ENCODE measurements around the gene C1QTNF12. TPM values are rescaled to one million over a fixed set of nuclear protein-coding genes. Genes with fewer than 3 reads are reported as not detected.

C1QTNF12 gene
- total and polyA plus RNA-seq, 2 of the 8 experiments (the other 6 are each of a cell fraction or from before 2014, with no cell fraction given): 2.1 to 3.7 TPM

DNA sequence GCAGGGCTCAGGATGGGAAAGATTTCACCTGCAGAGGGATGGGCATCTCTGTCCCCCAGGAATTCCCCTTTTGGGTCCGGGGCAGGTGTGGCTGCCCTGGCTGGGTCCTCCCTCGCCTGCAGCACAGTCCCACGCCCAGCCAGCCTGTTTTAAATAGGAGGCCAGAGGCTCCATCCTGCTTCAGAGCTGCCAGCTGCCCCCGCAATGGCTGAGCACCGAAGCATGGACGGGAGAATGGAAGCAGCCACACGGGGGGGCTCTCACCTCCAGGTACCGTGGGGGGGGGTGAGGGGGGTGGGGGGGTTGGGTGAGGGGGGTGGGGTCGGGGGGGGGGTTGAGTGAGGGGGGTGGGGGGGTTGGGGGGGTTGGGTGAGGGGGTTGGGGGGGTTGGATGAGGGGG lies 37.3 kb upstream of the C1QTNF12 start:
- Histone ChIP-seq H3K79me1 (ENCODE audit: low read depth, low read length) (no peaks in the 10 kb centered on the region), H4K91ac (replicated peaks; ENCODE audit: insufficient read length, low read length) (no peak overlapping the region), H2BK15ac (ENCODE audit: low read length) (no peak overlapping the region), H3K56ac (replicated peaks; ENCODE audit: insufficient read length, low read depth, low read length) (no peak overlapping the region), H3K36me3 (ENCODE audit: control insufficient read depth in 2 of 4, insufficient read depth in 4 of 4, low read length in 3 of 4) (no peaks in the 10 kb centered on the region), H2AK5ac (ENCODE audit: low read depth, low read length) (no peak overlapping the region), H3K18ac (ENCODE audit: extremely low read depth, low read length) (no peak overlapping the region), H3K27ac (ENCODE audit: low read depth, low read length) (no peak overlapping the region), H3K27me3 (replicated peaks in 1 of 4; ENCODE audit: control insufficient read depth in 3 of 4, extremely low read depth in 1 of 4, insufficient read depth in 3 of 4, low read length in 3 of 4) (no peaks in the 10 kb centered on the region), H3K4me1 (replicated peaks in 1 of 4; ENCODE audit: control insufficient read depth in 3 of 4, insufficient read depth in 4 of 4, low read length in 3 of 4) (peaks cover 0 to 2% (median under 1%) of the 10 kb centered on the region in 4 experiments; a peak in 1 of 7 replicates), H3K23me2 (ENCODE audit: low read depth, low read length) (no peaks in the 10 kb centered on the region), H2BK20ac (ENCODE audit: low read length) (no peak overlapping the region), H4K5ac (ENCODE audit: insufficient read length, low read depth, low read length) (no peak overlapping the region), H2BK5ac (ENCODE audit: low read depth, low read length) (no peak overlapping the region), H3K9ac (replicated peaks in 1 of 4; ENCODE audit: extremely low read depth in 1 of 4, low read depth in 3 of 4, low read length in 3 of 4) (no peak overlapping the region; a peak in 1 of 7 replicates), H4K20me1 (replicated peaks in 1 of 2; ENCODE audit: control insufficient read depth in 1 of 2, insufficient read depth in 2 of 2, low read length in 2 of 2) (no peaks in the 10 kb centered on the region), H4K8ac (ENCODE audit: extremely low read depth, insufficient read depth, low read length) (no peak overlapping the region), H3K4me3 (ENCODE audit: extremely low read depth in 1 of 4, insufficient read depth in 2 of 4, low read depth in 3 of 4, low read length in 4 of 4) (no peak overlapping the region), H3K4ac (replicated peaks; ENCODE audit: insufficient read length, low read depth, low read length) (no peak overlapping the region), H2AFZ (ENCODE audit: low read length) (no peak overlapping the region), H3K79me2 (ENCODE audit: control insufficient read depth in 1 of 2, insufficient read depth in 2 of 2, low read length in 2 of 2) (no peaks in the 10 kb centered on the region), H3K9me3 (ENCODE audit: insufficient read depth in 2 of 2, low read depth in 1 of 2, low read length in 1 of 2) (peaks cover 0 to 2% of the 10 kb centered on the region in 2 experiments; a peak in 1 of 4 replicates), H3K23ac (ENCODE audit: insufficient read length) (no peak overlapping the region), H3K4me2 (ENCODE audit: insufficient read depth in 1 of 2, low read depth in 2 of 2, low read length in 2 of 2) (no peak overlapping the region), H2BK120ac (replicated peaks; ENCODE audit: low read depth, low read length) (no peak overlapping the region), H3K14ac (ENCODE audit: insufficient read length) (no peak overlapping the region), H2BK12ac (ENCODE audit: low read depth, low read length) (no peak overlapping the region)
- DNase-seq (ENCODE audit: low read depth in 1 of 2, low spot score in 2 of 2) (peak in 1 of 2 experiments; percentile 49), FAIRE-seq (no peak)
- WGBS, 2 experiments (ENCODE audit: extremely low coverage in 1 of 2, insufficient coverage in 1 of 2, insufficient read length in 1 of 2, insufficient replicate concordance in 2 of 2, low coverage in 1 of 2, low lambda C conversion rate in 2 of 2, missing lambda C conversion rate in 1 of 2): 72% methylated on average over 6 of the region's 9 CpGs; no CpG with 5 or more reads in 1 of the 2 experiments
- TF ChIP-seq EGR1 (IDR thresholded peaks at IDR 0.05; ENCODE audit: borderline replicate concordance, low read depth, low read length) (no peak), SP1 (IDR thresholded peaks at IDR 0.05; ENCODE audit: low read depth, low read length) (no peak), CTBP2 (IDR thresholded peaks at IDR 0.05; ENCODE audit: borderline replicate concordance, insufficient read depth, insufficient read length, low read length) (no peak), YY1 (IDR thresholded peaks at IDR 0.05; ENCODE audit: low read depth, low read length) (0 out of 2 replicates have a peak, but pooled peaks have one; percentile 13), EZH2 (IDR thresholded peaks at IDR 0.05; ENCODE audit: low read depth, low read length, severe bottlenecking) (no peak), MAFK (IDR thresholded peaks at IDR 0.05; ENCODE audit: low read depth, low read length) (no peak), KDM4A (IDR thresholded peaks at IDR 0.05; ENCODE audit: low read depth, low read length, severe bottlenecking) (no peak), RFX5 (IDR thresholded peaks at IDR 0.05; ENCODE audit: borderline replicate concordance, low read depth, low read length) (no peak)
- TF ChIP-seq, protein P1, sequence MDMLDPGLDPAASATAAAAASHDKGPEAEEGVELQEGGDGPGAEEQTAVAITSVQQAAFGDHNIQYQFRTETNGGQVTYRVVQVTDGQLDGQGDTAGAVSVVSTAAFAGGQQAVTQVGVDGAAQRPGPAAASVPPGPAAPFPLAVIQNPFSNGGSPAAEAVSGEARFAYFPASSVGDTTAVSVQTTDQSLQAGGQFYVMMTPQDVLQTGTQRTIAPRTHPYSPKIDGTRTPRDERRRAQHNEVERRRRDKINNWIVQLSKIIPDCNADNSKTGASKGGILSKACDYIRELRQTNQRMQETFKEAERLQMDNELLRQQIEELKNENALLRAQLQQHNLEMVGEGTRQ (IDR thresholded peaks at IDR 0.05; ENCODE audit: low read length): no peak
- CTCF ChIA-PET (ENCODE audit: partially characterized antibody): interaction anchor here (0.6 to 6.1 kb wide), 5 partner anchors 7 to 88 kb away, joined by 3 to 38 read pairs (median 3); no protein-coding TSS in a partner anchor
- POLR2A ChIA-PET (ENCODE audit: partially characterized antibody): no interaction called here
